H1 (cell line): Measurements from ENCODE around the gene ZW10. TPM values are rescaled to one million over a fixed set of nuclear protein-coding genes. Genes with fewer than 3 reads are reported as not detected.

ENCODE experiments used
- CTCF ChIA-PET: fragments of 300-600 bp; sonication (Branson Sonifier 250); formaldehyde crosslinking; loops from one replicate; lab custom pipeline; 2021; ENCODE audit not compliant: partially characterized antibody; lab: Charles Lee
- POLR2A ChIA-PET: fragments of 300-600 bp; sonication (Branson Sonifier 250); formaldehyde crosslinking; loops from one replicate; lab custom pipeline; 2021; ENCODE audit warnings: inconsistent platforms; ENCODE audit not compliant: partially characterized antibody; lab: Charles Lee
- DNase-seq, 2 experiments: peaks; one replicate each; pipeline versions ENCODE4 v3.0.0 to v3.0.0-alpha.2; 2010 to 2022; ENCODE audit warnings: low spot score in 2 of 2, low read depth in 1 of 2, mixed read lengths in 1 of 2
- FAIRE-seq: peaks from 2 replicates; lab custom pipeline; 2011; peaks lifted over from hg19 to GRCh38; lab: Jason Lieb, UNC
- H2AFZ ChIP-seq: 2 replicates; pipeline ENCODE4 v1.8.1; 2012; ENCODE audit warnings: low read length, inconsistent platforms
- H2AK5ac ChIP-seq: 2 replicates; pipeline ENCODE4 v1.6.1; 2013; ENCODE audit warnings: low read depth, low read length
- H2BK120ac ChIP-seq: replicated peaks from 2 replicates; pipeline ENCODE3; 2013; ENCODE audit warnings: low read depth, low read length, inconsistent platforms
- H2BK12ac ChIP-seq: 2 replicates; pipeline ENCODE4 v1.6.1; 2013; ENCODE audit warnings: low read depth, low read length
- H2BK15ac ChIP-seq: 2 replicates; pipeline ENCODE4 v1.6.1; 2013; ENCODE audit warnings: low read length
- H2BK20ac ChIP-seq: 2 replicates; pipeline ENCODE4 v1.6.1; 2013; ENCODE audit warnings: low read length
- H2BK5ac ChIP-seq: 2 replicates; pipeline ENCODE4 v1.6.1; 2013; ENCODE audit warnings: low read depth, low read length
- H3K14ac ChIP-seq: 2 replicates; pipeline ENCODE4 v1.6.1; 2013; ENCODE audit warnings: inconsistent platforms; ENCODE audit not compliant: insufficient read length
- H3K18ac ChIP-seq: 2 replicates; pipeline ENCODE4 v1.6.1; 2013; ENCODE audit warnings: low read length; ENCODE audit errors: extremely low read depth
- H3K23ac ChIP-seq: 2 replicates; pipeline ENCODE4 v1.6.1; 2013; ENCODE audit warnings: inconsistent platforms; ENCODE audit not compliant: insufficient read length
- H3K23me2 ChIP-seq: 2 replicates; pipeline ENCODE4 v1.6.1; 2013; ENCODE audit warnings: low read depth, low read length
- H3K27ac ChIP-seq: 2 replicates; pipeline ENCODE4 v1.6.1; 2011; ENCODE audit warnings: low read depth, low read length, inconsistent platforms
- H3K27me3 ChIP-seq, 4 experiments: replicated peaks in 1 of 4; 1 replicate in 1 of 4; 2 replicates in 3 of 4; pipeline versions ENCODE4 v1.6.1 to v1.8.1; 2011 to 2013; ENCODE audit warnings: low read length in 3 of 4, mild to moderate bottlenecking in 3 of 4, inconsistent platforms in 2 of 4, mixed read lengths in 2 of 4, moderate library complexity in 1 of 4; ENCODE audit not compliant: control insufficient read depth in 3 of 4, insufficient read depth in 3 of 4; ENCODE audit errors: extremely low read depth in 1 of 4
- H3K36me3 ChIP-seq, 4 experiments: 2 replicates each; pipeline versions ENCODE4 v1.6.1 to v1.8.1; 2011 to 2013; ENCODE audit warnings: mild to moderate bottlenecking in 4 of 4, low read length in 3 of 4, moderate library complexity in 2 of 4, control low read depth in 1 of 4, inconsistent platforms in 1 of 4; ENCODE audit not compliant: insufficient read depth in 4 of 4, control insufficient read depth in 2 of 4
- H3K4ac ChIP-seq: replicated peaks from 2 replicates; pipeline ENCODE3; 2013; ENCODE audit warnings: low read length, low read depth, mixed read lengths, inconsistent platforms; ENCODE audit not compliant: insufficient read length
- H3K4me1 ChIP-seq, 4 experiments: replicated peaks in 1 of 4; 1 replicate in 1 of 4; 2 replicates in 3 of 4; pipeline versions ENCODE4 v1.6.1 to v1.8.1; 2011 to 2013; ENCODE audit warnings: low read length in 3 of 4, inconsistent platforms in 2 of 4, mixed read lengths in 1 of 4; ENCODE audit not compliant: insufficient read depth in 4 of 4, control insufficient read depth in 3 of 4
- H3K4me2 ChIP-seq, 2 experiments: 2 replicates each; pipeline versions ENCODE4 v1.6.1 to v1.8.1; 2011 to 2013; ENCODE audit warnings: low read depth in 2 of 2, low read length in 2 of 2, control low read depth in 1 of 2, inconsistent platforms in 1 of 2, mild to moderate bottlenecking in 1 of 2; ENCODE audit not compliant: insufficient read depth in 1 of 2
- H3K4me3 ChIP-seq, 4 experiments: fragments of 200-600, 300-600 bp in 1 of 4; sonication (generic), shearing (Covaris generic), sonication (Bioruptor Twin) in 1 of 4; 2 replicates each; pipeline versions ENCODE4 v1.5.1 to v1.8.1; 2011 to 2016; ENCODE audit warnings: low read length in 4 of 4, low read depth in 3 of 4, control low read depth in 2 of 4, inconsistent platforms in 2 of 4, mild to moderate bottlenecking in 2 of 4, mixed read lengths in 1 of 4, moderate library complexity in 1 of 4; ENCODE audit not compliant: insufficient read depth in 2 of 4; ENCODE audit errors: extremely low read depth in 1 of 4
- H3K56ac ChIP-seq: replicated peaks from 2 replicates; pipeline ENCODE3; 2013; ENCODE audit warnings: low read depth, mild to moderate bottlenecking, mixed read lengths, low read length, inconsistent platforms; ENCODE audit not compliant: insufficient read length
- H3K79me1 ChIP-seq: 2 replicates; pipeline ENCODE4 v1.6.1; 2013; ENCODE audit warnings: low read depth, low read length, control low read depth
- H3K79me2 ChIP-seq, 2 experiments: 2 replicates each; pipeline versions ENCODE4 v1.6.1 to v1.8.1; 2012 to 2013; ENCODE audit warnings: low read length in 2 of 2, mild to moderate bottlenecking in 2 of 2, inconsistent platforms in 1 of 2; ENCODE audit not compliant: insufficient read depth in 2 of 2, control insufficient read depth in 1 of 2
- H3K9ac ChIP-seq, 4 experiments: replicated peaks in 1 of 4; 1 replicate in 1 of 4; 2 replicates in 3 of 4; pipeline versions ENCODE4 v1.6.1 to v1.8.1; 2011 to 2013; ENCODE audit warnings: low read depth in 3 of 4, low read length in 3 of 4, control low read depth in 2 of 4, mild to moderate bottlenecking in 2 of 4, moderate library complexity in 2 of 4, inconsistent platforms in 1 of 4; ENCODE audit errors: extremely low read depth in 1 of 4
- H3K9me3 ChIP-seq, 2 experiments: 2 replicates each; pipeline versions ENCODE4 v1.6.1 to v1.8.1; 2012 to 2013; ENCODE audit warnings: mild to moderate bottlenecking in 2 of 2, moderate library complexity in 2 of 2, control low read depth in 1 of 2, inconsistent platforms in 1 of 2, low read depth in 1 of 2, low read length in 1 of 2, mixed read lengths in 1 of 2; ENCODE audit not compliant: insufficient read depth in 2 of 2
- H4K20me1 ChIP-seq, 2 experiments: replicated peaks in 1 of 2; 2 replicates each; pipeline versions ENCODE3 to v1.8.1; 2011 to 2013; ENCODE audit warnings: inconsistent platforms in 2 of 2, low read length in 2 of 2, mild to moderate bottlenecking in 1 of 2; ENCODE audit not compliant: insufficient read depth in 2 of 2, control insufficient read depth in 1 of 2
- H4K5ac ChIP-seq: 2 replicates; pipeline ENCODE4 v1.6.1; 2013; ENCODE audit warnings: low read length, low read depth, mixed read lengths, inconsistent platforms; ENCODE audit not compliant: insufficient read length
- H4K8ac ChIP-seq: 2 replicates; pipeline ENCODE4 v1.8.0; 2013; ENCODE audit warnings: mild to moderate bottlenecking, moderate library complexity, low read length, inconsistent platforms; ENCODE audit not compliant: insufficient read depth; ENCODE audit errors: extremely low read depth
- H4K91ac ChIP-seq: replicated peaks from 2 replicates; pipeline ENCODE3; 2013; ENCODE audit warnings: low read length, mixed read lengths, inconsistent platforms; ENCODE audit not compliant: insufficient read length
- EP300 ChIP-seq, 2 experiments: IDR thresholded peaks; 1 replicate in 1 of 2; 2 replicates in 1 of 2; pipeline ENCODE4 v1.6.1; 2011 to 2012; ENCODE audit warnings: low read depth in 2 of 2, low read length in 2 of 2, mild to moderate bottlenecking in 2 of 2, borderline replicate concordance in 1 of 2, inconsistent platforms in 1 of 2, moderate library complexity in 1 of 2
- FOSL1 ChIP-seq: IDR thresholded peaks from 2 replicates; pipeline ENCODE4 v1.6.1; 2011; ENCODE audit warnings: mild to moderate bottlenecking, low read depth, low read length, moderate library complexity; ENCODE audit not compliant: insufficient read depth
- KDM4A ChIP-seq: IDR thresholded peaks from one replicate; pipeline ENCODE4 v1.7.1; 2012; ENCODE audit warnings: low read depth, mild to moderate bottlenecking, moderate library complexity, low read length, inconsistent platforms; ENCODE audit not compliant: severe bottlenecking
- PHF8 ChIP-seq: fragments of 200-600 bp; sonication (generic); conservative IDR thresholded peaks from 2 replicates; pipeline ENCODE4 v1.7.1; 2012; ENCODE audit warnings: low read depth, mild to moderate bottlenecking, inconsistent platforms, low read length, moderate library complexity
- POLR2A ChIP-seq, 2 experiments: IDR thresholded peaks; 1 replicate in 1 of 2; 2 replicates in 1 of 2; pipeline ENCODE4 v1.6.1; 2011; ENCODE audit warnings: low read depth in 2 of 2, low read length in 2 of 2, mild to moderate bottlenecking in 2 of 2; ENCODE audit errors: control extremely low read depth in 1 of 2
- RAD21 ChIP-seq, 2 experiments: IDR thresholded peaks in 1 of 2; conservative IDR thresholded peaks in 1 of 2; 2 replicates each; pipeline ENCODE4 v1.6.1; 2011; ENCODE audit warnings: low read depth in 2 of 2, low read length in 2 of 2, improper control_type of control experiment in 1 of 2, inconsistent platforms in 1 of 2, mild to moderate bottlenecking in 1 of 2, moderate library complexity in 1 of 2
- RNF2 ChIP-seq: fragments of 200-900, 300-1000 bp; sonication (generic); IDR thresholded peaks from 2 replicates; pipeline ENCODE4 v1.7.1; 2016; ENCODE audit warnings: borderline replicate concordance, low read depth, mild to moderate bottlenecking, antibody characterized with exemption, low read length; ENCODE audit not compliant: poor library complexity, severe bottlenecking; ENCODE audit errors: missing control alignments
- SIN3A ChIP-seq, 2 experiments: IDR thresholded peaks in 1 of 2; conservative IDR thresholded peaks in 1 of 2; 2 replicates each; pipeline ENCODE4 v1.6.1; 2011 to 2012; ENCODE audit warnings: low read length in 2 of 2, improper control_type of control experiment in 1 of 2, low read depth in 1 of 2, mild to moderate bottlenecking in 1 of 2
- SIX5 ChIP-seq: IDR thresholded peaks from 2 replicates; pipeline ENCODE4 v1.6.1; 2011; ENCODE audit warnings: mild to moderate bottlenecking, low read depth, low read length
- SP1 ChIP-seq: IDR thresholded peaks from 2 replicates; pipeline ENCODE4 v1.6.1; 2011; ENCODE audit warnings: low read depth, low read length
- SP2 ChIP-seq: IDR thresholded peaks from 2 replicates; pipeline ENCODE4 v1.6.1; 2012; ENCODE audit warnings: mild to moderate bottlenecking, low read length, inconsistent platforms
- SRF ChIP-seq: IDR thresholded peaks from 2 replicates; pipeline ENCODE4 v1.6.1; 2011; ENCODE audit warnings: mild to moderate bottlenecking, low read depth, low read length, moderate library complexity
- TCF12 ChIP-seq: IDR thresholded peaks from 2 replicates; pipeline ENCODE4 v1.6.1; 2011; ENCODE audit warnings: low read depth, mild to moderate bottlenecking, low read length
- polyA plus RNA-seq, 7 experiments: library from polyadenylated mRNA; depleted of rRNA in 3 of 7; stranded (reverse) in 5 of 7; unstranded in 2 of 7; fragments of >200 nt in 5 of 7; fragments of 200-250 nt in 2 of 7; gene quantifications; 1 replicate in 5 of 7; 2 replicates in 1 of 7; 4 replicates in 1 of 7; pipeline versions ENCODE4 v1.2.1 to v1.2.3, GENCODE V29; 2011 to 2013; ENCODE audit warnings: missing spikeins in 2 of 7, mixed read lengths in 2 of 7
- total RNA-seq: library from RNA; stranded (reverse); fragmentation: NEBNext Ultra II Directional; extraction: Animal tissue kit (Norgen Biotek cat#: 25700); gene quantifications from 2 replicates; pipeline ENCODE4 v1.2.1, GENCODE V29; 2021

ZW10 gene
- total and polyA plus RNA-seq, 2 of the 8 experiments (the other 6 are each of a cell fraction or from before 2014, with no cell fraction given): 9.0 to 25.3 TPM

- Histone ChIP-seq H3K9me3 (no peaks in the 10 kb centered on the region), H3K27ac (no peak overlapping the region), H3K9ac (no peak overlapping the region), H3K79me2 (no peaks in the 10 kb centered on the region), H3K4me2 (no peak overlapping the region), H3K4ac (no peak overlapping the region), H3K79me1 (no peaks in the 10 kb centered on the region), H2BK5ac (no peak overlapping the region), H4K5ac (no peak overlapping the region), H3K36me3 (peaks cover 18 to 83% (median 64%) of the 10 kb centered on the region in 4 experiments), H2BK20ac (no peak overlapping the region), H3K18ac (no peak overlapping the region), H3K4me1 (no peaks in the 10 kb centered on the region), H3K23ac (no peak overlapping the region), H2AFZ (no peak overlapping the region), H4K91ac (no peak overlapping the region), H4K8ac (no peak overlapping the region), H3K27me3 (no peaks in the 10 kb centered on the region), H2BK120ac (no peak overlapping the region), H4K20me1 (peaks cover 2 to 4% of the 10 kb centered on the region in 2 experiments), H2BK12ac (no peak overlapping the region), H2AK5ac (no peak overlapping the region), H3K4me3 (no peak overlapping the region), H3K23me2 (no peaks in the 10 kb centered on the region), H3K14ac (no peak overlapping the region), H3K56ac (no peak overlapping the region), H2BK15ac (no peak overlapping the region)
- CTCF ChIA-PET: interaction anchor here (0.9 to 1.5 kb wide), 3 partner anchors 13 to 93 kb away, joined by 3 to 6 read pairs (median 5); no protein-coding TSS in a partner anchor
- DNase-seq (no peak), FAIRE-seq (no peak)
- POLR2A ChIA-PET: interaction anchor here (0.6 to 0.9 kb wide), 2 partner anchors 8 to 70 kb away, joined by 3 read pairs; no protein-coding TSS in a partner anchor
- TF ChIP-seq RAD21 (IDR thresholded peaks at IDR 0.05 in 1 of 2, conservative IDR thresholded peaks at IDR 0.05 in 1 of 2; ENCODE audit: low read depth in 2 of 2, low read length in 2 of 2): no peak
- TF ChIP-seq PHF8: no peak
- no peak for TF ChIP-seq RNF2
- TF ChIP-seq FOSL1: no peak
- TF ChIP-seq SIX5: no peak
- TF ChIP-seq SP2: no peak
- no peak for TF ChIP-seq SP1
- no peak for TF ChIP-seq EP300 (IDR thresholded peaks at IDR 0.05; ENCODE audit: borderline replicate concordance in 1 of 2, low read depth in 2 of 2, low read length in 2 of 2)
- no peak for TF ChIP-seq TCF12
- no peak for TF ChIP-seq SIN3A (conservative IDR thresholded peaks at IDR 0.05 in 1 of 2, IDR thresholded peaks at IDR 0.05 in 1 of 2; ENCODE audit: low read depth in 1 of 2, low read length in 2 of 2)
- no peak for TF ChIP-seq SRF
- no peak for TF ChIP-seq KDM4A
- no peak for TF ChIP-seq POLR2A (IDR thresholded peaks at IDR 0.05; ENCODE audit: control extremely low read depth in 1 of 2, low read depth in 2 of 2, low read length in 2 of 2)
Observed at GRCh38 chr11:113802621-113803020, 29.1 kb upstream of the ZW10 start.
